ENCODE measurements around the gene CIT. TPM values are rescaled to one million over a fixed set of nuclear protein-coding genes. Genes with fewer than 3 reads are reported as not detected.

CIT gene
- total RNA-seq, 1 experiment from 2014 or later = 67.9 TPM

GRCh38 chr12:119676022-119676421, 201.1 kb downstream of the CIT start:
- in situ Hi-C loops (cut with HindIII; ENCODE audit: low pct_unique_long_range_greater_than_20kb, low sequenced_read_pairs) (no loop called here), intact Hi-C loops (cut with micrococcal nuclease; ENCODE audit: unreplicated experiment) (no loop called here)
- CTCF ChIA-PET = interaction anchor here (0.6 kb wide), 1 partner anchor 227 kb away, joined by 10 read pairs; no protein-coding TSS in a partner anchor
- Histone ChIP-seq H3K36me3 (ENCODE audit: control insufficient read depth, insufficient read depth, low read length) (peaks cover 50% of the 10 kb centered on the region), H3K9me3 (ENCODE audit: control insufficient read depth, insufficient read depth, low read depth, low read length) (no peaks in the 10 kb centered on the region), H3K4me1 (ENCODE audit: control insufficient read depth, insufficient read depth, low read length) (peaks cover 9% of the 10 kb centered on the region), H3K27ac (ENCODE audit: low read length) (no peak overlapping the region), H3K27me3 (ENCODE audit: control insufficient read depth, insufficient read depth, low read length) (no peaks in the 10 kb centered on the region), H3K4me3 (ENCODE audit: low read depth in 2 of 2, low read length in 2 of 2) (no peak overlapping the region)
- DNase-seq (ENCODE audit: low read depth, low spot score) = no peak
- no peak for ATAC-seq
- no TSS peak for BruUV-seq (replicated peaks)
- TF ChIP-seq POLR2AphosphoS5 (IDR thresholded peaks at IDR 0.05; ENCODE audit: low read depth, low read length) = no peak
- TF ChIP-seq, protein P1, sequence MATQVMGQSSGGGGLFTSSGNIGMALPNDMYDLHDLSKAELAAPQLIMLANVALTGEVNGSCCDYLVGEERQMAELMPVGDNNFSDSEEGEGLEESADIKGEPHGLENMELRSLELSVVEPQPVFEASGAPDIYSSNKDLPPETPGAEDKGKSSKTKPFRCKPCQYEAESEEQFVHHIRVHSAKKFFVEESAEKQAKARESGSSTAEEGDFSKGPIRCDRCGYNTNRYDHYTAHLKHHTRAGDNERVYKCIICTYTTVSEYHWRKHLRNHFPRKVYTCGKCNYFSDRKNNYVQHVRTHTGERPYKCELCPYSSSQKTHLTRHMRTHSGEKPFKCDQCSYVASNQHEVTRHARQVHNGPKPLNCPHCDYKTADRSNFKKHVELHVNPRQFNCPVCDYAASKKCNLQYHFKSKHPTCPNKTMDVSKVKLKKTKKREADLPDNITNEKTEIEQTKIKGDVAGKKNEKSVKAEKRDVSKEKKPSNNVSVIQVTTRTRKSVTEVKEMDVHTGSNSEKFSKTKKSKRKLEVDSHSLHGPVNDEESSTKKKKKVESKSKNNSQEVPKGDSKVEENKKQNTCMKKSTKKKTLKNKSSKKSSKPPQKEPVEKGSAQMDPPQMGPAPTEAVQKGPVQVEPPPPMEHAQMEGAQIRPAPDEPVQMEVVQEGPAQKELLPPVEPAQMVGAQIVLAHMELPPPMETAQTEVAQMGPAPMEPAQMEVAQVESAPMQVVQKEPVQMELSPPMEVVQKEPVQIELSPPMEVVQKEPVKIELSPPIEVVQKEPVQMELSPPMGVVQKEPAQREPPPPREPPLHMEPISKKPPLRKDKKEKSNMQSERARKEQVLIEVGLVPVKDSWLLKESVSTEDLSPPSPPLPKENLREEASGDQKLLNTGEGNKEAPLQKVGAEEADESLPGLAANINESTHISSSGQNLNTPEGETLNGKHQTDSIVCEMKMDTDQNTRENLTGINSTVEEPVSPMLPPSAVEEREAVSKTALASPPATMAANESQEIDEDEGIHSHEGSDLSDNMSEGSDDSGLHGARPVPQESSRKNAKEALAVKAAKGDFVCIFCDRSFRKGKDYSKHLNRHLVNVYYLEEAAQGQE (IDR thresholded peaks at IDR 0.05; ENCODE audit: insufficient read depth in 1 of 2, low read depth in 2 of 2, low read length in 1 of 2) = no peak
- no peak for TF ChIP-seq TCF7L2 (IDR thresholded peaks at IDR 0.05; ENCODE audit: low read depth, low read length)
- no peak for TF ChIP-seq SIN3A (IDR thresholded peaks at IDR 0.05; ENCODE audit: borderline replicate concordance, insufficient read depth, low read depth, low read length)
- TF ChIP-seq, protein P2, sequence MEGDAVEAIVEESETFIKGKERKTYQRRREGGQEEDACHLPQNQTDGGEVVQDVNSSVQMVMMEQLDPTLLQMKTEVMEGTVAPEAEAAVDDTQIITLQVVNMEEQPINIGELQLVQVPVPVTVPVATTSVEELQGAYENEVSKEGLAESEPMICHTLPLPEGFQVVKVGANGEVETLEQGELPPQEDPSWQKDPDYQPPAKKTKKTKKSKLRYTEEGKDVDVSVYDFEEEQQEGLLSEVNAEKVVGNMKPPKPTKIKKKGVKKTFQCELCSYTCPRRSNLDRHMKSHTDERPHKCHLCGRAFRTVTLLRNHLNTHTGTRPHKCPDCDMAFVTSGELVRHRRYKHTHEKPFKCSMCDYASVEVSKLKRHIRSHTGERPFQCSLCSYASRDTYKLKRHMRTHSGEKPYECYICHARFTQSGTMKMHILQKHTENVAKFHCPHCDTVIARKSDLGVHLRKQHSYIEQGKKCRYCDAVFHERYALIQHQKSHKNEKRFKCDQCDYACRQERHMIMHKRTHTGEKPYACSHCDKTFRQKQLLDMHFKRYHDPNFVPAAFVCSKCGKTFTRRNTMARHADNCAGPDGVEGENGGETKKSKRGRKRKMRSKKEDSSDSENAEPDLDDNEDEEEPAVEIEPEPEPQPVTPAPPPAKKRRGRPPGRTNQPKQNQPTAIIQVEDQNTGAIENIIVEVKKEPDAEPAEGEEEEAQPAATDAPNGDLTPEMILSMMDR (IDR thresholded peaks at IDR 0.05) = no peak
- POLR2A ChIA-PET = no interaction called here

DNA sequence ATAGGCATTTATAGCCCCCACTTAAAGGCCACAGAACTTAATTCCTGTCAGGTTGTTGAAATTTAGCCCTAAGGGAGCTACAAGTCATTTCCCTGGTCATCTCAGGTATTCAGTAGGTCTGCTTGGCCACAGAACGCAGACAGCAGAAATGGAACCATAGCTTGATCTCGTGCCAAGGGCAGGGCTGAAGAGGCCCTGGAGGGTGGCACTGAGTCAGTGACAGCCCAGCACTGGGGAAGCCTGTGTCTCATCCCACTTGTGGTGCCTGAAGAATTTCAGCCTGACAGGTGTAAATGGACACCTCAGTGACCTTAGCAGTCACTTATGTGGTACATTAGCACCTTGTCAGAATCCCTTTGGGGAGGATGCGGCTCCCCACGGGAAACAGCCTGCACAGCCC, 202.6 kb downstream of the CIT start:
- no peaks in the 10 kb centered on the region for H3K27me3 ChIP-seq (ENCODE audit: control insufficient read depth, insufficient read depth, low read length)
- H3K4me3 ChIP-seq (ENCODE audit: low read depth in 2 of 2, low read length in 2 of 2) = no peak overlapping the region
- in situ Hi-C loops (cut with HindIII; ENCODE audit: low pct_unique_long_range_greater_than_20kb, low sequenced_read_pairs) = no loop called here
- BruUV-seq (replicated peaks) = no TSS peak
- H3K9me3 ChIP-seq (ENCODE audit: control insufficient read depth, insufficient read depth, low read depth, low read length) = no peaks in the 10 kb centered on the region
- peaks cover 57% of the 10 kb centered on the region for H3K36me3 ChIP-seq (ENCODE audit: control insufficient read depth, insufficient read depth, low read length)
- no peak overlapping the region for H3K27ac ChIP-seq (ENCODE audit: low read length)
- DNase-seq (ENCODE audit: low read depth, low spot score) (no peak), ATAC-seq (no peak)
- CTCF ChIA-PET = no interaction called here
- no peak for TF ChIP-seq POLR2AphosphoS5 (IDR thresholded peaks at IDR 0.05; ENCODE audit: low read depth, low read length)
- TF ChIP-seq, protein P1 (IDR thresholded peaks at IDR 0.05; ENCODE audit: insufficient read depth in 1 of 2, low read depth in 2 of 2, low read length in 1 of 2) = no peak
- TF ChIP-seq SIN3A (IDR thresholded peaks at IDR 0.05; ENCODE audit: borderline replicate concordance, insufficient read depth, low read depth, low read length) = no peak
- TF ChIP-seq TCF7L2 (IDR thresholded peaks at IDR 0.05; ENCODE audit: low read depth, low read length) = no peak
- TF ChIP-seq, protein P2 (IDR thresholded peaks at IDR 0.05) = no peak
- intact Hi-C loops (cut with micrococcal nuclease; ENCODE audit: unreplicated experiment) = no loop called here
- H3K4me1 ChIP-seq (ENCODE audit: control insufficient read depth, insufficient read depth, low read length) = peaks cover 7% of the 10 kb centered on the region
- POLR2A ChIA-PET = no interaction called here
